Measurements from ENCODE around the gene TRIP12.

Gene TRIP12

GRCh38 chr2:229899604-229900003, 22.2 kb downstream of the TRIP12 start:
- TF ChIP-seq CTCF (IDR thresholded peaks at IDR 0.05; ENCODE audit: control extremely low read depth, extremely low read depth, low read depth, missing control alignments), result no peak

GRCh38 chr2:229896857-229897256, 25.0 kb downstream of the TRIP12 start:
- TF ChIP-seq CTCF (IDR thresholded peaks at IDR 0.05; ENCODE audit: control extremely low read depth, extremely low read depth, low read depth, missing control alignments), result no peak
- POLR2A ChIA-PET, result no interaction called here
- no peak for DNase-seq (ENCODE audit: extremely low spot score)
- CTCF ChIA-PET, result no interaction called here

More at GRCh38 chr2:229899604-229900003, 22.2 kb downstream of the TRIP12 start:
- DNase-seq (ENCODE audit: extremely low spot score), result no peak
- POLR2A ChIA-PET, result no interaction called here
- CTCF ChIA-PET, result interaction anchor here (1.5 to 4.5 kb wide), 3 partner anchors 9 to 12 kb away, joined by 5 to 29 read pairs (median 17); no protein-coding TSS in a partner anchor

GRCh38 chr2:229889023-229889422, 32.8 kb downstream of the TRIP12 start:
- ChIA-PET POLR2A (no interaction called here), CTCF (interaction anchor here (1.0 to 4.4 kb wide), 4 partner anchors 12 to 108 kb away, joined by 3 to 17 read pairs (median 4); no protein-coding TSS in a partner anchor)
- TF ChIP-seq CTCF (IDR thresholded peaks at IDR 0.05; ENCODE audit: control extremely low read depth, extremely low read depth, low read depth, missing control alignments), result no peak
- no peak for DNase-seq (ENCODE audit: extremely low spot score)

GRCh38 chr2:229888031-229888430, 33.8 kb downstream of the TRIP12 start:
- no peak for DNase-seq (ENCODE audit: extremely low spot score)
- no peak for TF ChIP-seq CTCF (IDR thresholded peaks at IDR 0.05; ENCODE audit: control extremely low read depth, extremely low read depth, low read depth, missing control alignments)
- ChIA-PET POLR2A (no interaction called here), CTCF (interaction anchor here (1.1 to 4.4 kb wide), 4 partner anchors 8 to 18 kb away, joined by 3 to 17 read pairs (median 4); no protein-coding TSS in a partner anchor)

GRCh38 chr2:229887441-229887840, 34.4 kb downstream of the TRIP12 start:
- CTCF ChIA-PET, result interaction anchor here (1.1 to 1.7 kb wide), 4 partner anchors 8 to 19 kb away, joined by 3 to 5 read pairs (median 4); no protein-coding TSS in a partner anchor
- DNase-seq (ENCODE audit: extremely low spot score), result no peak
- POLR2A ChIA-PET, result no interaction called here
- no peak for TF ChIP-seq CTCF (IDR thresholded peaks at IDR 0.05; ENCODE audit: control extremely low read depth, extremely low read depth, low read depth, missing control alignments)

GRCh38 chr2:229884775-229885699, 36.8 kb downstream of the TRIP12 start:
- peak; percentile 32 for DNase-seq (ENCODE audit: extremely low spot score)
- no peak for TF ChIP-seq CTCF (IDR thresholded peaks at IDR 0.05; ENCODE audit: control extremely low read depth, extremely low read depth, low read depth, missing control alignments)
- ChIA-PET POLR2A (no interaction called here), CTCF (interaction anchor here (0.8 to 1.4 kb wide), 7 partner anchors 8 to 84 kb away, joined by 3 to 4 read pairs (median 3); no protein-coding TSS in a partner anchor)

Data from GM10248 (cell line).